ENCODE data around the gene GLP1R. TPM values are rescaled to one million over a fixed set of nuclear protein-coding genes. Genes with fewer than 3 reads are reported as not detected.

Gene GLP1R
- total RNA-seq, 1 donor from 2014 or later, result 0.35 TPM

DNA sequence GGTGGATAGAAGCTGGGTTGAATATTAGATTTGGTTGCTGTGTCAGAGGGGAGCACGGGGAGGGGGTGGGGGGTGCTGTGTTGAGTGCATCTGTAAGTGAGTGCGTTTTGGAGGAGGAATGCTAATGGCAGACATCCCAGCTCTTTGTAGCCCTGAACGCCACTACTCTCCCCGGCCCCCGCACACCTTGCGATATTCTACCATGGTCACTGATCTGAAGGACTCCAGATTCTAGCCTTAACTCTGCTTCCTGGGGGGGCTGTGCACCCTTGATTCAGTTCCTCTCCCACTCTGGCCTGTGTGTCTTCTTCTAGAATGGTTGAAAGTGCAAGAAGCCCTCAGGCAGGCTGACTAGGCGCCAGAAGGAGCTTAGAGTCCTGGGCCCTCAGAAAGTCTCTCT is 7.1 kb downstream of the GLP1R start:
- intact Hi-C loops (cut with DNase I), result no loop called here
- Histone ChIP-seq H3K27ac (no peak overlapping the region), H3K36me3 (no peaks in the 10 kb centered on the region), H3K9me3 (no peaks in the 10 kb centered on the region), H3K4me1 (no peaks in the 10 kb centered on the region), H3K4me3 (no peak overlapping the region), H3K27me3 (ENCODE audit: low read depth) (no peaks in the 10 kb centered on the region)
- TF ChIP-seq, protein P1, sequence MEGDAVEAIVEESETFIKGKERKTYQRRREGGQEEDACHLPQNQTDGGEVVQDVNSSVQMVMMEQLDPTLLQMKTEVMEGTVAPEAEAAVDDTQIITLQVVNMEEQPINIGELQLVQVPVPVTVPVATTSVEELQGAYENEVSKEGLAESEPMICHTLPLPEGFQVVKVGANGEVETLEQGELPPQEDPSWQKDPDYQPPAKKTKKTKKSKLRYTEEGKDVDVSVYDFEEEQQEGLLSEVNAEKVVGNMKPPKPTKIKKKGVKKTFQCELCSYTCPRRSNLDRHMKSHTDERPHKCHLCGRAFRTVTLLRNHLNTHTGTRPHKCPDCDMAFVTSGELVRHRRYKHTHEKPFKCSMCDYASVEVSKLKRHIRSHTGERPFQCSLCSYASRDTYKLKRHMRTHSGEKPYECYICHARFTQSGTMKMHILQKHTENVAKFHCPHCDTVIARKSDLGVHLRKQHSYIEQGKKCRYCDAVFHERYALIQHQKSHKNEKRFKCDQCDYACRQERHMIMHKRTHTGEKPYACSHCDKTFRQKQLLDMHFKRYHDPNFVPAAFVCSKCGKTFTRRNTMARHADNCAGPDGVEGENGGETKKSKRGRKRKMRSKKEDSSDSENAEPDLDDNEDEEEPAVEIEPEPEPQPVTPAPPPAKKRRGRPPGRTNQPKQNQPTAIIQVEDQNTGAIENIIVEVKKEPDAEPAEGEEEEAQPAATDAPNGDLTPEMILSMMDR (IDR thresholded peaks at IDR 0.05), result no peak
- DNase-seq, result no peak
- ATAC-seq, result no peak

DNA sequence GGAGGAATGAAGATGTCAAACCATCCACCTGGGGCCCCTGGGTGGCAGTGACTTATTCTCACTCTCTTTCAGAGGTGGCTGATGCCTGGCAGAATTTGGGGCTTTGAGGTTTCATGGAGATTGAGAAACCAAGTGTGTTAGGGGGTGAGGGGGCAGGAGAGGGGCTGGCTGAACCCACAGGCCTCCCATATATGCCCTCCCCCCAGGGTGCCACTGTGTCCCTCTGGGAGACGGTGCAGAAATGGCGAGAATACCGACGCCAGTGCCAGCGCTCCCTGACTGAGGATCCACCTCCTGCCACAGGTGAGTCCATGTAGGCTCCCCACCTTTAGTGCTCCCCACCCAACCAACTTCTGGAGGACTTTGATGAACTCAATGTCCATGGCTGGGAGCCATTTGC is 7.6 kb downstream of the GLP1R start:
- DNase-seq (no peak), ATAC-seq (no peak)
- Histone ChIP-seq H3K9me3 (no peaks in the 10 kb centered on the region), H3K36me3 (no peaks in the 10 kb centered on the region), H3K4me3 (no peak overlapping the region), H3K27ac (no peak overlapping the region), H3K4me1 (no peaks in the 10 kb centered on the region), H3K27me3 (ENCODE audit: low read depth) (no peaks in the 10 kb centered on the region)
- intact Hi-C loops (cut with DNase I), result no loop called here
- TF ChIP-seq, protein P1 (IDR thresholded peaks at IDR 0.05), result no peak

DNA sequence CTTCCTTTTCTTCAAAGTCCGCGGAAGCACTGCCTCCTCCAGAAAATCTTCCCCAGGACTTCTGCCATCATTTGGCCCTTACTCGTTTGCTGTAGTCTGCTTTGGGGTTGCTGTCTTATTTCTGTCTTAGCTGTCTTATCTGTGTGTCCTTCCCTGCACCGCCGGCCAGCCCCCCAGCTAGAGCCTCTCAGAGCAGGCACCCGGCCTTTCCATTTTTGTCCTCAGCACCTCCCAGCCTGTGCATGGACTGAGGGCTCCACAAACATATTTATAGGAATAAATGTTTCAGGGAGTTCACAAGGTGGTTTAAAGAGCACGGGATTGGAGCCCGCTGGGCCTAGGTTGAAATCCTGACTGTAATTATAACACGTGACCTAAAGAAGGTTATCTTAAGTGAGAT is 8.1 kb downstream of the GLP1R start:
- ATAC-seq (no peak), DNase-seq (no peak)
- H3K27me3 ChIP-seq (ENCODE audit: low read depth), result no peaks in the 10 kb centered on the region
- H3K27ac ChIP-seq, result no peak overlapping the region
- H3K9me3 ChIP-seq, result no peaks in the 10 kb centered on the region
- no peak overlapping the region for H3K4me3 ChIP-seq
- H3K4me1 ChIP-seq, result no peaks in the 10 kb centered on the region
- H3K36me3 ChIP-seq, result no peaks in the 10 kb centered on the region
- TF ChIP-seq, protein P1 (IDR thresholded peaks at IDR 0.05), result no peak
- intact Hi-C loops (cut with DNase I), result no loop called here

DNA sequence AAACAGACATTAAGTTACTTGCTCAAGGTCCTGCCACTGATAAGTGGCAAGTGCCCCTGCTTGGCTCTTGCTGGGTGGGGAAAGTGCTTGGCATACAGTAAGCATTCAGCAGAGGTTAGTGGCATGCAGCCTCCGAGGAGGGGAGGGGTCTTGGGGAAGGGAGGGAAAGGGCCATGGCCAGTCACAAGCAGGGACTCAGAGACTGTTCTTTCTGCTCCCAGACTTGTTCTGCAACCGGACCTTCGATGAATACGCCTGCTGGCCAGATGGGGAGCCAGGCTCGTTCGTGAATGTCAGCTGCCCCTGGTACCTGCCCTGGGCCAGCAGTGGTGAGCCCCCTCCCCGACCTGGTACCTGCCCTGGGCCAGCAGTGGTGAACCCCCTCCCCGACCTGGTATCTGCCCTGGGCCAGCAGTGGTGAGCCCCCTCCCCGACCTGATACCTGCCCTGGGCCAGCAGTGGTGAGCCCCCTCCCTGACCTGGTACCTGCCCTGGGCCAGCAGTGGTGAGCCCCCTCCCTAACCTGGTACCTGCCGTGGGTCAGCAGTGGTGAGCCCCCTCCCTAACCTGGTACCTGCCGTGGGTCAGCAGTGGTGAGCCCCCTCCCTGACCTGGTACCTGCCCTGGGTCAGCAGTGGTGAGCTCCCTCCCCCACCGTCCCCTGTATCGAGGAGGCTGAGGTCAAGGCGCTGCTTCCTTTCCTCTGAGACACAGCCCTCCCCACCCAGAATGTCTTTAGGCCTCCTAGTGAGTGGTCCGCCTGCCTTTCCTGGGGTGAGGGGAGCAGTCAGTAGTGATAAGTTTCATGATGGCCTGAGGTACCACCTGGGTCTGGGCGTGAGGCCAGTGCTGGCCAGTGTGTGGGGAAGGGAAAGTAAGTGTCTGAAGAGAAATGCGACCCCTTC is 8.9 kb downstream of the GLP1R start:
- H3K9me3 ChIP-seq, result no peaks in the 10 kb centered on the region
- no peak for DNase-seq
- no peak for ATAC-seq
- H3K4me3 ChIP-seq, result no peak overlapping the region
- no peaks in the 10 kb centered on the region for H3K4me1 ChIP-seq
- no peaks in the 10 kb centered on the region for H3K36me3 ChIP-seq
- TF ChIP-seq, protein P1 (IDR thresholded peaks at IDR 0.05), result no peak
- H3K27ac ChIP-seq, result no peak overlapping the region
- intact Hi-C loops (cut with DNase I), result no loop called here
- H3K27me3 ChIP-seq (ENCODE audit: low read depth), result no peaks in the 10 kb centered on the region

DNA sequence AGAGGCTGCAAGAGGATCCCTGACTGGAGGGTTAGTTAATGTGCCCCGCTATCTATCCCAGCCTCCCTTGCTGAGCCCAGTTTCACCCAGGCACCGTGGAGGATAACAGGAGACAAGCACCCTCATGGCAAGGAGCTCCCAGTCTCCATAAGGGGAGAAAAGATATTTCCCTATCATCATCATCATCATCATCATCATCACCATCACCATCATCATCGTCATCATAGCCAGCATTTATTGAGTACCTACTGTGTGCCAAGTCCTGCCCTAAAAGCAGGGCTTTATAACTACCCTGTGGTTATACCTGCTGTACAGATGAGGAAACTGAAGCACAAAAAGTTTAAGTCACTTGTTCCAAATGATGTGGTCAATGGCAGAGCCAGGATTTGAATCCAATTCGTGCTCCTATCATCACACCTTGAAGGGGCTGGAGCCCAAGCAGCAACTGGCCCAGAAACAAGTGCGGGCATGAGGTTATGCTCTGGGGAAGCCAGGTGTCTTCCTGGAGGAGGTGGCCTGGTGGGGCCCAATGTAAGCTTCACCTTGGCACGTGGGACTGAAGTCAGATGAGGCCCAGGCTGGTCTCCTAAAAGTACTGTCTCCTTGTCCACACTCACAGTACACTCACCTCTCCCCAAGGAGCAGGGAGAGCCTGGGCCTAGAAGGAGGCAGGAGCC is 10.0 kb downstream of the GLP1R start:
- TF ChIP-seq, protein P1 (IDR thresholded peaks at IDR 0.05), result no peak
- intact Hi-C loops (cut with DNase I), result no loop called here
- DNase-seq (no peak), ATAC-seq (no peak)
- Histone ChIP-seq H3K27me3 (ENCODE audit: low read depth) (no peaks in the 10 kb centered on the region), H3K27ac (no peak overlapping the region), H3K4me1 (no peaks in the 10 kb centered on the region), H3K4me3 (no peak overlapping the region), H3K36me3 (no peaks in the 10 kb centered on the region), H3K9me3 (no peaks in the 10 kb centered on the region)

Measured in lower lobe of right lung (tissue), 2 donors.